GOT3 (cell line): Measurements from ENCODE around the gene PEAK1.
"Not testable (repeated sequence)": the region's sequence is repeated elsewhere in the genome, so short reads cannot be mapped to it uniquely, and the experiment has no call there.

Experiments used
- DNase-seq: peaks from one replicate; lab custom pipeline; 2025; ENCODE audit warnings: mixed read lengths; lab: John Stamatoyannopoulos, UW

PEAK1 gene

DNA sequence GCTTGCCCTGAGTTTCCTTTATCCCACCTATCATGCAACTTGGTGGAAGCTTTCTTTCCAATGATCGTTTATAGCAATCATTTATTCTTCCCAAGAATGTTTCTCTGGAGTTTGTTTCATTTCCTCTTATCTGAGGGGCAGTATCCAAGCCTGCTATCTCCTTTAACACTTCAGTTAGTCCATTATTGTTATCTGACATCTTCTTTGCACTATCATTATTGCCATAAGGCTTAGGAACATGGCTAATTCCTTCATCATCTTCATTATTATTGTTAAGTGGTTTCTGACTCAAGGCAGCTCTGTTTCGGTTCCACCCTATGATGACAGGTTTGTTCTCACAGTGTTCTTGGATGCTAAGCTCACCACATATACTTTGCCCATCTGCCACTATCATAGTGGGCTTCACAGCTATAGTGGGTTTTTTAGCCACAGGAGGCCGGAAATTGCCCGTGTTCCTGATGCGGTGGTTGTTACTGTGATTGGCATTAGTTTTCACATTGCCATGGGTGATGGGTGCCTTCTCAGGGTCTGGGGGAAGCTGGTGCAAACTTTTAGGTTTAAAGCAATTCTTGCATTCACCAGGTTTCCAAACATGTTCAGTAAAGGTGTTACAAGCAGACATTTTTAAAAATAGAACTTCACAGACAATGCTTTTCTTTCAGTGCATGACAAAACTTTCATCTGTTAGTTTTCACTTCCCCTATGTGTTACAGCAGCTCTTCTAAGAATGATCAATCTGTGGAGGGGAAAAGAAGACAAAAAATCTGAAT, 238.4 kb downstream of the PEAK1 start:
- no peak for DNase-seq

DNA sequence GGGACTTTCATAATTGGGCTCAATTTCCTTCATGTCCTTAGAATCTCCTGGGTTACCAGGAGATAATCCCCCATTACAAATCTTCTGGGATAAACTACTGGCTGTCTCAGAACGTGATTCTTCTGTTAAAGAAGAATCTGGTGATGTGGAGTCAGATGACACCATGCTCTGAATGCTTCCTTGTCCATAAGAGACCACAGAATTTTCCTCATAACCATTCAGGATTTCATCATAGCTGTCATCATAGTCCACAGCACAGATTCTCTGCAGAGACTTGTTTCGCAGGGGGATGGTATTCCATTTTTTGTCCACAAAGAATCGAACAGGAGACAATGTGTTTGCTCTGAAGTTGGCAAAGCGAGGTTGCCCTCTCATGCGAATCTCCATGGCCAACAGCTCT, 239.1 kb downstream of the PEAK1 start:
- no peak for DNase-seq

DNA sequence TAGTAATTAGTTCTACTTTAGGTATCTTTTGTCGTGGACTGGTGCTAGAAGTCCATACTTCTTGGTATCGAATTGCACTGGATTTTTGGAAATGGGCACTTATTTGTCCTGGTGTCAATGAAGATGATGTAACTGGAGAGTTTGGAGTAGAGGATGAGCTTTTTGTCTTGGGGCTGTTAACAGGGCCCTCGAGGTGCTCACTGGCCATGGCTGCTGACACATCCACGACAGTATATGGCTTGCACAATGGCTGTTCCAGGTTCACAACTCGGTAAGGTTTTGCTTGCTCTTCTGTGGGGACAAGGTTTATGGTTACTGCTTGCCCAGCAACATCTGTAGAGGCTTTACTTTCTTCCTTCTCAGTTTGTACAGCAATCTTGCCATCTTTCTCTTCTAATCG, 239.6 kb downstream of the PEAK1 start:
- DNase-seq, result no peak

DNA sequence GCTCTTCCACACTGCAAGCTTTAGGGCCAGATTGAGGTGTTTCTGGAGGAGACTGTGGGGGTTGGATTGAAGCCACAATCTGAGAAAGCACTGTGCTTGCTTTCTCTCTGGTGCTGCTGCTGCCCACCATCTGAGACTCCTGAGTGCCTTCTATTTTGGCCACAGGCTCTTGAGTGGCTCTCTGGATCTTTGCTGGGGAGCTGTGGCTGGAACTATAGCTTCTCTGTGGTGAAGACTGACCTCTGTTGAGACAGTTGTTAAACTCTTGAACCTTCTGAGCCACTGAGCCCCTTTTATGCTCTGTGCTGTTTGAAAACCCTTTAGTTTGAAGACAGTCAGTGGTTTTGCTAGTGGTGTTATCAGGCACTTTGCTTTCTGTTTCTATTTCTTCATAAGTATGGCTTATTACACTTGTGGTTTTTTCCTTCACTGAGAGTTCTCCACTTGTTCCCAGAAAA, 240.3 kb downstream of the PEAK1 start:
- DNase-seq, result no peak

DNA sequence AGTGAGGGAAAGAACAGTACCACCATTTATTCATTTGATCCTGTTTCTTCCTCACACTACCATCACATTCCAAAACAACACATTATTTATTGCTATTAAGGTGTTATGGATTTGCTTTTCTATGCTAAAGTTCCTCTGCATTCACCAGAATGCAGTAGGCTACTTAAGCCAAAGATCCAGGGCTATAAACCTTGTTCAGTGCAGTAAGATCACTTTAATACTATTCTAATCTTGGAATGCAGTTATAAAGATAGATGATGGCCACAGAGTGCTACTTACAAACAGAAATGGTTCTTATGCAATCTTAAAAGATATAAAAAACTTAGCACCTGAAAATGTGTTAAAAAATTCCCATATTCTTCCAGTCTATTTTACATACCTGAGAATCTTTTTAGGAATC, 241.5 kb downstream of the PEAK1 start:
- no peak for DNase-seq

DNA sequence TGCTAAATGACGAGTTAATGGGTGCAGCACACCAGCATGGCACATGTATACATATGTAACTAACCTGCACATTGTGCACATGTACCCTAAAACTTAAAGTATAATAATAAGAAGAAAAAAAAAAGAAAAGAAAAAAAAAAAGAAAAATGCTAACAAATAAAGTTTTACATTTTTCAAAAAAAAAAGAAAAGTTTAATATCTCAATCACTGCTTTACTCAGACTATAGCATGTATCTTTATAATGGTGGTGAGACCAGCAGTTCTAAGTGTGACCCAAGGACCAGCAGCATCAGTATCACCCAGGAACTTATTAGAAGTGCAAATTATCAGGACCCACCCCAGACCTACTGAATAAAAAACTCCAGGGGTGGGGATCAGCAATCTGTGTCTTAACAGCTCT, 243.8 kb downstream of the PEAK1 start:
- DNase-seq, result not testable (repeated sequence)

DNA sequence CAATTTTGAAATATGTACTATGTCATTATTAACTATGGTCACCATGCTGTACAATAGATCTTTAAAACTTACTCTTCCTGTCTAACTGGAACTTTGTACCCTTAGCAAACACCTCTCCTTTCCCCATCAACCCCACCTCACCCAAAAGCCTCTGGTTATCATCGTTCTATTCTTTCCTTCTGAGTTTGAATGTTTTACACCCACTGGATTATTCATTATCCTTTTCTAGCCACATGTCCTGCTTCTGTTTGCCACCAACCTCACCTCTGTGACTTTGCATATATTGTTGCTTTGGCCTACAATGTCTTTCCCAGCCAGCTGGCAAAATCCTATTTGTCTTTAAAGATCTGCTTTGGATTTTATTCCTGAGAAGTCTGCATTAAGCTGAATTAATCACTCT, 246.4 kb downstream of the PEAK1 start:
- no peak for DNase-seq

DNA sequence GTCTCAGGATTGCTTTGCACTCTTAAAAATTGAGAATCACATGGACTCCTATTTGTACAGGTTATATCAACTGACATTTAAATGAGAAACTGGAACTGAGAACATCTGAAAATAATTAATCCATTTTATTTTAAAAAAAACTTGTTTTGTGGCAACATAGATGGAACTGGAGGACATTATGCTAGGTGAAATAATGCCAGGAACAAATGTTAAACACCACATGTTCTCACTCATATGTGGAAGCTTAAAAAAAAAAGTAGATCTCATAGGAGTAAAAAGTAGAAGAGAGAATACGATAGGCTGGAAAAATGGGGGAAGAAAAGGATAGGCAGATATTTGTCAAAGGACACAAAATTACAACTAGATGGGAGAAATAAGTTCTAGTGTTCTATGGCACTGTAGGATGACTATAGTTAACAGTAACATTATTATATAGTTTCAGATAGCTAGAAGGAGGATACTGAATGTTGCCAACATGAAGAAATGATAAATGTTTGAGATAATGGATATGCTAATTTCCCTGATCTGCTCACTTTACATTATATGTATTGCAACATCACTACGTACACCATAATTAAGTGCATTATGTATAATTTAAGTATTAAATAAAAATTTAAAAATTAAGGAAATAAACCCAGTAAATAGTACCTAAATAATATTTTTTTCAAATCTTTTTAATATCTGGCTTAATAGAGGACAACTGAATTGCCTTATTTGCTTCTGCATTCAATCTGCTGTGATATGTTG, 248.5 kb downstream of the PEAK1 start:
- DNase-seq, result no peak

DNA sequence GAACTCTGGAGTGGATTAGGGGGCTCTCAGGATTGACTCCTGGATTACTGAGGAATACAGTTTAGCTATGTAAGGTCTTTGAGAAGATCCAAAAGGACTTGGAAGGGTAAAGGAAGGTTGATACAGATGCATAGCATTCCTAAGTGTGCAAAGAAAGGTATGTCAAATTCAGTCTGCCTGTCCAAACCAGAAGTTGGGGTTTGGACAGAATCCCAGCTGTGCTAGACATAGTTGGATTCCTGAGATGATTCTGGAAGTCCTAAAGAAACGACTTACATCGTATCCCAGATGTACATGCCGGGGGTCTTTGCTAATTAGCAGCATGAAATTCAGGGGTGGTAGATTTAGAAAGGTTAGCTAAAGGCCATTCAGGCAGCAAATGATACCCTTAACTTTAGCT, 251.3 kb downstream of the PEAK1 start:
- DNase-seq, result no peak

DNA sequence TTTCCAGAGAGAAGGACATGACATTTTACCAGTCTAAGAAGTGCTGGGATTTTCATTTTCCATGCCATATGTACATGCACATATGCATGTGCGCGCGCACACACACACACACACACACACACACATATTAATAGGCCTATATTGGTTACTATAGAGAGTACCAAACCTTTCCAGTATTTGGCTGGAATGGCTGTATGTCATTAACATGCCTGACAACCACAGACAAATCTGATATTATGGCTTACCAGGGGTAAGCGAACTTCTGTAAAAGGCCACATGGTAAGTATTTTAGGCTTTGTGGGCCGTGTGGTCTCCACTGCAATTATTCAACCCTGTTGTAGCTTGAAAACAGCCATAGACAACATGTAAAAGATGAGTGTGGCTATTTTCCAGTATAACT, 251.8 kb downstream of the PEAK1 start:
- DNase-seq, result no peak

DNA sequence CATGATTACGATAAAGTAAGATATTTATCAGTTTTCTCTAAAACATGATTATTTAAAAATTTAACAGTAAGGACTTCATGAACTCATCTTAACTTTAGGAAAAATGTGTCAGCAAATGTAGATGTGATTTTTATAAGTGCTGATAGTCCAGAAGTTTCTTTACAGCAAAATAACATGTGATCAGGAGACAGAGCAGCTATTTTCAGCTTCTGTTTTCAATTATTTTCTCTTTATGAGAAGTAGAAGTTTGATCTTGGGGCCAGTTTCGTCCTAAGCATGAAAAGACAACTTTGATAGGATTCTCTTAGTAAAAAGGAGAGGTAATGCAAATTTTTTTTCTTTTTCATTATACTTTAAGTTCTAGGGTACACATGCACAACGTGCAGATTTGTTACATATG, 252.5 kb downstream of the PEAK1 start:
- no peak for DNase-seq

DNA sequence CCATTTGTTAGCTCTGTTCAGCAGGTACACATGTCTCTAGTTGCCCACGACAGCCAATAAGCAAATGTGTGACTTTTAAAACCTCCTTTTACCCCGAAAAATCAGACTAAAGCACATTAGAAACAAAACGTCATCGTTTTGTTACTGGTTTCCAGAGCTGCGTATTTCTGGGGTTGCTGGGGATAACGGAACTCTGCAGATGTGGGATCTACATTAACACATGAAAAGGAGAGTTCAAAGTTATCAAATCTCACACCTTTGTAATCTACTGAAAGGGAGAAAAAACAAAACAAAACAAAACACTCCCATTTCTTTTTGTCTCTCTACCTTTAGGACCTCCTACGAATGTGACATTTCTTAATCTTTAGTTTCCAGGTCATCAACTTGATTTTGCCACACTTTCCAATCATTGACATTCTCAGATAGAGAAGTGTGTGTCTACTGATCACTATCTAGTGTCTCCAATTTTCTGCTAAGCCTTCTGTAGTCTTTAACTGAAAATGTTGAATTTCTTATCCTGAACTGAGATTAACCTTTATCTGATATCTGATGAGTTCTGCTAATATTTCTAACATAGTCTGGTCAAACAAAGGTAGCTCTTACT, 256.0 kb downstream of the PEAK1 start:
- no peak for DNase-seq

DNA sequence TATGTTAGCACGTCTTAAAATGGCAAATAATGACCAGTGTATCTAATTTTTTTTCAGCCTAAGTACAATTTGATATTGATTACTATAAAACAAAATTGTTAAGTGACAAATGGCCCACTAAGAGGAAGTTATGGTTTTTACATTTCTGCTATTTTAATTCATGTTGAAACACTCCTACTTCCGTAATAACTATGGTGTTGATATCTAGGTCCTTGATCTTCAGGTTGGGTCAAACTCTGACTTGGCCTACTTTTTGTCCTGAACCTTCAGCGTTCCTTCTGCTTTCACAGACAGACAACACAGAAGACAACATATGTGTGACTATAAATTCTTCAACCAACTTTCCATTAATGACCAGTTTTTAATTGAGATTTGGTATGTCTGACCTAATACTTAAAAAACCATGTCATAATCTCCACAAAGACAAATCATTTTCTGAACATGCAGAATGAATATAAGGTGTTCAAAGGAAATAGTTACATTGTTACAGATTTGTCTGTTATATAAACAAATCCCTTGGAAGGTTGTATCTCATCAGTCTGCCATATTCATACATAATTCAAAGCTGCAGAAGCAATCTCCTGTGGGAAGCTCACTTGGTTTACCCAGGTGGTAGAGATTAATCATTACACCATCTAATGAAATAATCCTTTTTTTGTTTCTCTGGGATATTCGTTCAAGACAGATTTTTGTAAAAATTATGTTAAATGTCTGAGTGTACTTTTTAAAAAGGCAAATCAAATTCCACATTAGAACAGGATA, 256.9 kb downstream of the PEAK1 start:
- DNase-seq, result no peak

DNA sequence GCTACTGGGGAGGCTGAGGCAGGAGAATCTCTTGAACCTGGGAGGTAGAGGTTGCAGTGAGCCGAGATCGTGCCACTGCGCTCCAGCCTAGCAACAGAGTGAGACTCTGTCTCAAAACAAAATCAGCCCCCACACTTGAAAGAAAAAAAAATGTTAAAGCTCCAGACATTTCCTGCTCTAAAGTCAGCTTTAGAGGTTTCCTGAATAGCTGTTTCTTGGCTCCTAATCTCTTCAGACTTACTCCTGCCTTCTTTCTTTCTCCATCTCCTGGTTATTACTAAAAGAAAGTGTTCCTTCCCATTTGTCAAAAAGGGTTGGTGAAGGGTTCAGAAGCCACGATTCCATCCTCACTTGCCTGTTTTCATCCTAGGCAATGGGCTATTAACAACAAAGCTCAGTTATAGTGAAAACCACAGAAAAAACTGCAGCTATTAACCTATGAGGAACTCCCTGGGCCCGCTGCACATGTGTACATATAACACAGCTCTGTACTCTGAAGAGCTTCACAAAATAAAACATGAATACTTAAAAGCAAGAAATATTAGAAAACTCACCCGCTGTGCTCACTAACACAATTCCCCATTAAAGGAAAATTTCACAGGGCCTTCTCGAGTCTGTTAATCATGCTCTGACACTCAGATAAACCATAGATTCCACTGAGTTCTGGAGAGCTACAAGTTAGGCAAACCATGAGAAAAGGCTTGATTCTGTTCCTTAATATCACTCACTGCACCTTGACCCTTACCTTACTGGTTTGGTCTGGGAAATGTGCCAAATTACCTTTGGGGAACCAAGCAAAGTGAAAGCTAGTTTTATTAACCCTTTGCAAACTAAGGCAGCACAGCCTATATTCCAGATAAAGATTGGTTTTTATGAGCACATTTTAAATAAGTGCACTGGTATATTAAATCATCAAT, 259.1 kb downstream of the PEAK1 start:
- DNase-seq, result no peak

DNA sequence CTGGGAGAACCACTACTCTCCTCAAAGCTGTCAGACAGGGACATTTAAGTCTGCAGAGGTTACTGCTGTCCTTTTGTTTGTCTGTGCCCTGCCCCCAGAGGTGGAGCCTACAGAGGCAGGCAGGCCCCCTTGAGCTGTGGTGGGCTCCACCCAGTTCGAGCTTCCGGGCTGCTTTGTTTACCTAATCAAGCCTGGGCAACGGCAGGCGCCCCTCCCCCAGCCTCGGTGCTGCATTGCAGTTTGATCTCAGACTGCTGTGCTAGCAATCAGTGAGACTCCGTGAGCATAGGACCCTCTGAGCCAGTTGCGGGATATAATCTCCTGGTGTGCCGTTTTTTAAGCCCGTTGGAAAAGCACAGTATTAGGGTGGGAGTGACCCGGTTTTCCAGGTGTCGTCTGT, 263.9 kb downstream of the PEAK1 start:
- DNase-seq, result not testable (repeated sequence)

DNA sequence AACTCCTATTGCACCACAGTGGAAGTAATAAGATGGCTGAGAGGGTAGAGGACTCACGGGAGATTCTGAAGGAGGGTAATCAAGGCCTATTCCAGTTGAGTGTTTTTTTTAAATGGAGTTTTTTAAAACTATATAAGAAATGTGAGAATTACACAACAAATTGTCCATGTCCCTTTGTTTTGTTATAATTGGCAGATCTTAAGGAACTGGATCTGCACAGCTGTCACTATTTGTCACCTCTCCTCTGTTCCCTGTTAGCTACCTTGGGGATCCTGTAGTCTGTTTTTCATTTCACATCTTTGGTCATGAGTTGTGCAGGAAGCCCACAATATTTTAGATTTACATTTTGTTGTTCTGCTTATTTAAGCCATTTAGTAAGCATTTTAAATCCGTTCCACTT, 271.7 kb downstream of the PEAK1 start:
- no peak for DNase-seq

DNA sequence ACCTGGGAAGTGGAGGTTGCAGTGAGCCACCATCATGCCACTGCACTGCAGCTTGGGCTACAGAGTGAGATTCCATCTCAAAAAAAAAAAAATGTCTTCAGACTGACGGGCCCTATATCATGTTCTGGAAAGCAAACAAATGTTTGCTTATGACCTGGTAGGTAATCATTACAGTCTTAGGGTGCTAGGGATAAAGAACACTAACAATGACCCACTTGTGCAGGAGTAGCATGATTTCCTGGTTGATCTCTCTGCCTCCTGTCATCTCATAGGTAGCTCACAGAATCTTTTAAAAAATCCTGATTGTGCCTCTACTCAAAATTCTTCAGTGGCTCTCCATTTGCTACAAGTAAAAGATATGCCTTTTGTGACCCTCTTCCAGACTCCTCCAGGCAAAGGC, 274.5 kb downstream of the PEAK1 start:
- DNase-seq, result no peak

DNA sequence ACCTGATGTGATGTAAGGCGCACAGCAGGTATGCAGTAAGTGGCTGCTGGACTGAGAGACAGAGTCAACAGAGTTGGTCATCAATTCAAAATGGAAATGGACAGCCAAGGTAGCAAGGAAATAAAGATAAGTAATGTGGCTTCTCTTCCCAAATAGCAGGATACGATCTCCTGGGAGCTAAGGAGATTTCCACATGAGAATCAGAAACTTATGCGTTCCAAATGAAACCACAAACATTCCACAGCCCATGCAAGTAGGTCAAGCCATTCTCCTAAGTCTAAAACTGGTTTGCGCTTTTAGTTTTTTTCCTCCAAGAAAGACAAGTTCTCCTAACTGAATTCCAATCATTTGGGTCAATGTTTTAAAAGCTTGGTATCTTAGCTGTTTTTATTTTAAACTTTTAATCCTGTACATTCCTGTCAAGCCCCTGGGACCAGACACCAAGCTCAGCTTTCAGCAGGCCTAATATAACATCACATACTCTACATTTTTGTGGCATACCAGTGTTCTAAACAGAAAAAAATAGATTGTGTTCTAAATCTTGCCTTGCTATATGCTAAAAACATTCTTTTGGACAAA, 275.3 kb downstream of the PEAK1 start:
- DNase-seq, result peak; percentile 8

DNA sequence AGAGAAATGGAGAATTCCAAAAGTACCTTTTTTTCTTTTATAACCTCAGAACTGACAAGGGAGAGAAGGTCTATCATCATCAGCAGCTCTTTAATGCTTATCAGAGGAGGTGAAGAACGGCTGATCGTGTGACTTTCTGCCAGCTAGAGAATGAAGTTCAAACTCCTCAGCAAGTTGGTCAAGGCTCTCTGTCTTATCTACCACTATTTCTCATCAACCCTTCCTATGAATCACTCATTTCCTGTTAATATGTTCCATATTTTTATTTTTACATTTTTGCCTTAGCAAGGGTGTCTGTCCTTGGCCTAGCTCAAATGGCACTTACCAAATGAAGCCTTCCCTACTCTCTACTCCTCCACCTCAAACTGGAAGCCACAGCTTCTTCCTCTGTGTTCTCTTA, 275.9 kb downstream of the PEAK1 start:
- DNase-seq, result no peak

DNA sequence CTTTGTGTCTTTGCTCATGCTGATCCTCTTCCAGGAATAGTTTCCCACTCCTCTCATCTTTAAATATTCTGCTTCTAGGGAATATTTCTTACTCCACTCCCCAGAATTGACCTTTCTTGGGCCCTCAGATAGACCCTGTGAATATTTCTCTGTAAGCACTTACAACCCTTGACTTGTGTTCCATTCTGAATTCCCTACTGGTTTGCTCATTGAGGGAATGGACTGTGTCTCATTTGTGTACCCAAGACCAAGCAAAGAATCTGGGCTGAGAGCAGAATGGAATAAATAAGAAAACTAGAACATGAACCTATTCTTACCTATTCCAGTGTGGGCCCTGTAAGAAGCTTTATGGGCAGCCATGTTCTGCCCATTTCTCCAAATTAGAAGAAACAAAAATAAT, 276.3 kb downstream of the PEAK1 start:
- no peak for DNase-seq

DNA sequence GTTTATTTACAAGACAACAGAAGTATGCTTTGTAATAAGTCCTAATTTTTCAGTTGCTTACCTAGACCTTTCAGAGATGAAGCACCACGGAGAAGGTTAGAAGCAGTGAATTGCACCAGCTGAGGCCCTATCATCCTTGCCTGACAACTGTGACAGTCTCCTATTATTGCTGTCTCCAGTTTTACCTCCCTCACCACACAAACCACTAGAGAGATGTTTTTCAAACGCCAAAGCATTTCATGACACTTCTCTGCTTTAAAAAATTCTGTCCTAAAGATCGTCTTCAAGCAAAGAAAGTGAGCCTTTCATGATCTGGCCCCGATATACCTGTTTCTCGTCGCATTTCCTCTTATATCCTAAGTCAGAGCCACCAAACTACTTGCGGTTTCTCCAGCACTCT, 276.7 kb downstream of the PEAK1 start:
- no peak for DNase-seq
